ENCODE results near the gene LRRN2. TPM values are rescaled to one million over a fixed set of nuclear protein-coding genes. Genes with fewer than 3 reads are reported as not detected.

The LRRN2 gene
- total RNA-seq, 1 experiment from 2014 or later, result 5.8 TPM

DNA sequence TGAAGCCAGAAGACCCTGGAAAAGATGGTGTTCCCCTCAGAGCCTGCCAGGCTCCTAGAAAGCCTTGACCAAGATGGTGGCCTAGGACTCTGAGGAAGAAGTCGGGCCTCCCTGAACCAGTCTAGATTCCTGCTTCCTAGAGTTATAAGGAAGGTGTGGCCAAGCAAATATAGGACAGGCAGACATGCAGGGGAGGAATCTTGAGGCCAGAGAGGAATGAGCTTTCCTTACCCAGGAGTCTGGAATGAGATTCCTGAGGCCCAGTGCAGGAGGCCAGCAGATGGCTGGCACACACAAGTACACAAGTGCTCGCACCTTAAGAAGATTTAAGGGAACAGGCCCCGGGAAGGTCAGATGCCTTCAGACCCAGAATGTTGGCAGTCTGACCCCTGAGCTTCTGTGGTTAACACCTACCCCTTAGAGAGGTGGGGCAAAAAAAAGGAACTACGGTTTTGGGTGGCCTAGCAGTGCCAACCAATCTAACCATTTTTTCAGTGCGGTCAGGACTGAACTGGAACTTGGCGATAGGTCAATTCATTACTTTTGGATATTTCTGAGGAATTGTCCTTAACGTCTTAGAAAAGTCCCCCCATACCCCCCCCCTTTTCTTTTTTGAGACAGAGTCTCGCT, 96.0 kb downstream of the LRRN2 start:
- H3K27me3 ChIP-seq (ENCODE audit: insufficient read depth, low read length), result no peaks in the 10 kb centered on the region
- H3T11ph ChIP-seq (ENCODE audit: low read length), result no peak overlapping the region
- H2AFZ ChIP-seq (ENCODE audit: low read length), result no peak overlapping the region
- no peaks in the 10 kb centered on the region for H3K79me1 ChIP-seq (ENCODE audit: insufficient read depth, low read depth, low read length, poor library complexity, severe bottlenecking)
- H2BK5ac ChIP-seq (ENCODE audit: insufficient read length, low read length), result no peak overlapping the region
- peaks cover 2% of the 10 kb centered on the region for H3K27me3 Mint-ChIP-seq (ENCODE audit: low read depth)
- H3K23me2 ChIP-seq (ENCODE audit: insufficient read length, low read depth, low read length, poor library complexity, severe bottlenecking), result no peaks in the 10 kb centered on the region
- H3K27ac Mint-ChIP-seq, result no peak overlapping the region
- peaks cover 11% of the 10 kb centered on the region for H3K4me1 ChIP-seq (ENCODE audit: insufficient read depth, low read length)
- H3K36me3 Mint-ChIP-seq (ENCODE audit: insufficient read depth in 1 of 3, low read depth in 3 of 3), result no peaks in the 10 kb centered on the region
- no peak overlapping the region for H3K4ac ChIP-seq (ENCODE audit: low read depth, low read length)
- H3K4me3 Mint-ChIP-seq, result no peak overlapping the region
- H3K27ac ChIP-seq (ENCODE audit: insufficient read length, low read depth, low read length), result no peak overlapping the region
- no peak overlapping the region for H2BK120ac ChIP-seq (ENCODE audit: low read depth, low read length, poor library complexity, severe bottlenecking)
- no peak overlapping the region for H3K18ac ChIP-seq (ENCODE audit: insufficient read length, low read depth, low read length)
- no peaks in the 10 kb centered on the region; a peak in 2 of 5 replicates for H3K9me3 Mint-ChIP-seq
- TF ChIP-seq, protein P1, sequence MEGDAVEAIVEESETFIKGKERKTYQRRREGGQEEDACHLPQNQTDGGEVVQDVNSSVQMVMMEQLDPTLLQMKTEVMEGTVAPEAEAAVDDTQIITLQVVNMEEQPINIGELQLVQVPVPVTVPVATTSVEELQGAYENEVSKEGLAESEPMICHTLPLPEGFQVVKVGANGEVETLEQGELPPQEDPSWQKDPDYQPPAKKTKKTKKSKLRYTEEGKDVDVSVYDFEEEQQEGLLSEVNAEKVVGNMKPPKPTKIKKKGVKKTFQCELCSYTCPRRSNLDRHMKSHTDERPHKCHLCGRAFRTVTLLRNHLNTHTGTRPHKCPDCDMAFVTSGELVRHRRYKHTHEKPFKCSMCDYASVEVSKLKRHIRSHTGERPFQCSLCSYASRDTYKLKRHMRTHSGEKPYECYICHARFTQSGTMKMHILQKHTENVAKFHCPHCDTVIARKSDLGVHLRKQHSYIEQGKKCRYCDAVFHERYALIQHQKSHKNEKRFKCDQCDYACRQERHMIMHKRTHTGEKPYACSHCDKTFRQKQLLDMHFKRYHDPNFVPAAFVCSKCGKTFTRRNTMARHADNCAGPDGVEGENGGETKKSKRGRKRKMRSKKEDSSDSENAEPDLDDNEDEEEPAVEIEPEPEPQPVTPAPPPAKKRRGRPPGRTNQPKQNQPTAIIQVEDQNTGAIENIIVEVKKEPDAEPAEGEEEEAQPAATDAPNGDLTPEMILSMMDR (conservative IDR thresholded peaks at IDR 0.05), result no peak
- no peak overlapping the region for H4K8ac ChIP-seq (replicated peaks; ENCODE audit: insufficient read length, low read depth, low read length)
- no peak overlapping the region for H3K9ac ChIP-seq (ENCODE audit: extremely low read depth, insufficient read length, low read length)
- no CpG with 5 or more reads among the region's 8 CpGs for WGBS (ENCODE audit: extremely low coverage, insufficient read length, low lambda C conversion rate)
- no peaks in the 10 kb centered on the region for H3K9me3 ChIP-seq (ENCODE audit: control insufficient read depth, low read depth, low read length)
- no peak overlapping the region for H3K23ac ChIP-seq (ENCODE audit: insufficient read length, low read depth, low read length)
- H2BK12ac ChIP-seq (ENCODE audit: insufficient read length, low read depth, low read length), result no peak overlapping the region
- no peak overlapping the region for H2AK5ac ChIP-seq (ENCODE audit: insufficient read length, low read length)
- no peak overlapping the region for H2BK20ac ChIP-seq (ENCODE audit: low read depth, low read length, poor library complexity, severe bottlenecking)
- H3K56ac ChIP-seq (ENCODE audit: insufficient read length, low read depth, low read length), result peak overlapping the region; percentile 17
- no peaks in the 10 kb centered on the region for H3K79me2 ChIP-seq (ENCODE audit: insufficient read depth, low read length)
- no peak for DNase-seq
- peaks cover 28 to 39% of the 10 kb centered on the region in 2 experiments for H3K4me1 Mint-ChIP-seq
- no peak overlapping the region for H4K5ac ChIP-seq (ENCODE audit: insufficient read length, low read depth, low read length)
- H4K91ac ChIP-seq (ENCODE audit: insufficient read length, low read depth, low read length), result no peak overlapping the region
- no peak overlapping the region for H3K4me2 ChIP-seq (ENCODE audit: insufficient read depth, insufficient read length, low read length)
- no peak overlapping the region for H3K14ac ChIP-seq (ENCODE audit: insufficient read depth, low read length)
- H2BK15ac ChIP-seq (ENCODE audit: low read depth, low read length), result no peak overlapping the region
- no peaks in the 10 kb centered on the region for H4K20me1 ChIP-seq (ENCODE audit: control insufficient read depth, insufficient read depth, insufficient read length)
